ENCODE results near the gene RCOR1. TPM values are rescaled to one million over a fixed set of nuclear protein-coding genes. Genes with fewer than 3 reads are reported as not detected.

RCOR1 gene
- total and polyA plus RNA-seq, 2 of the 8 experiments (the other 6 are each of a cell fraction or from before 2014, with no cell fraction given), result 12.3 to 26.3 TPM

- TF ChIP-seq ATF2 (IDR thresholded peaks at IDR 0.05; ENCODE audit: low read length) (no peak), SP2 (IDR thresholded peaks at IDR 0.05; ENCODE audit: low read length) (no peak), KDM4A (IDR thresholded peaks at IDR 0.05; ENCODE audit: low read depth, low read length, severe bottlenecking) (no peak), CBX5 (IDR thresholded peaks at IDR 0.05; ENCODE audit: low read depth, low read length) (no peak), ZNF274 (IDR thresholded peaks at IDR 0.05; ENCODE audit: borderline replicate concordance, extremely low read depth, low read length) (no peak), SUZ12 (IDR thresholded peaks at IDR 0.05; ENCODE audit: low read length) (no peak)
These were observed 178.7 kb downstream of the RCOR1 start (continued) for GRCh38 chr14:102771144-102771543.
